LNCAP (cell line): ENCODE results near the gene GABBR2.

Experiments used
- TF ChIP-seq, protein P1 (sequence below): fragments of 450-650 bp; IDR thresholded peaks from 2 replicates; pipeline ENCODE4 v1.5.1; 2017; ENCODE audit warnings: mild to moderate bottlenecking

GABBR2 gene

GRCh38 chr9:98339987-98340800, 368.5 kb downstream of the GABBR2 start:
- TF ChIP-seq, protein P1, sequence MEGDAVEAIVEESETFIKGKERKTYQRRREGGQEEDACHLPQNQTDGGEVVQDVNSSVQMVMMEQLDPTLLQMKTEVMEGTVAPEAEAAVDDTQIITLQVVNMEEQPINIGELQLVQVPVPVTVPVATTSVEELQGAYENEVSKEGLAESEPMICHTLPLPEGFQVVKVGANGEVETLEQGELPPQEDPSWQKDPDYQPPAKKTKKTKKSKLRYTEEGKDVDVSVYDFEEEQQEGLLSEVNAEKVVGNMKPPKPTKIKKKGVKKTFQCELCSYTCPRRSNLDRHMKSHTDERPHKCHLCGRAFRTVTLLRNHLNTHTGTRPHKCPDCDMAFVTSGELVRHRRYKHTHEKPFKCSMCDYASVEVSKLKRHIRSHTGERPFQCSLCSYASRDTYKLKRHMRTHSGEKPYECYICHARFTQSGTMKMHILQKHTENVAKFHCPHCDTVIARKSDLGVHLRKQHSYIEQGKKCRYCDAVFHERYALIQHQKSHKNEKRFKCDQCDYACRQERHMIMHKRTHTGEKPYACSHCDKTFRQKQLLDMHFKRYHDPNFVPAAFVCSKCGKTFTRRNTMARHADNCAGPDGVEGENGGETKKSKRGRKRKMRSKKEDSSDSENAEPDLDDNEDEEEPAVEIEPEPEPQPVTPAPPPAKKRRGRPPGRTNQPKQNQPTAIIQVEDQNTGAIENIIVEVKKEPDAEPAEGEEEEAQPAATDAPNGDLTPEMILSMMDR: no peak

GRCh38 chr9:98335661-98336060, 373.1 kb downstream of the GABBR2 start:
- TF ChIP-seq, protein P1: no peak

- TF ChIP-seq, protein P1: no peak
These were observed 373.9 kb downstream of the GABBR2 start for GRCh38 chr9:98334796-98335195.

DNA sequence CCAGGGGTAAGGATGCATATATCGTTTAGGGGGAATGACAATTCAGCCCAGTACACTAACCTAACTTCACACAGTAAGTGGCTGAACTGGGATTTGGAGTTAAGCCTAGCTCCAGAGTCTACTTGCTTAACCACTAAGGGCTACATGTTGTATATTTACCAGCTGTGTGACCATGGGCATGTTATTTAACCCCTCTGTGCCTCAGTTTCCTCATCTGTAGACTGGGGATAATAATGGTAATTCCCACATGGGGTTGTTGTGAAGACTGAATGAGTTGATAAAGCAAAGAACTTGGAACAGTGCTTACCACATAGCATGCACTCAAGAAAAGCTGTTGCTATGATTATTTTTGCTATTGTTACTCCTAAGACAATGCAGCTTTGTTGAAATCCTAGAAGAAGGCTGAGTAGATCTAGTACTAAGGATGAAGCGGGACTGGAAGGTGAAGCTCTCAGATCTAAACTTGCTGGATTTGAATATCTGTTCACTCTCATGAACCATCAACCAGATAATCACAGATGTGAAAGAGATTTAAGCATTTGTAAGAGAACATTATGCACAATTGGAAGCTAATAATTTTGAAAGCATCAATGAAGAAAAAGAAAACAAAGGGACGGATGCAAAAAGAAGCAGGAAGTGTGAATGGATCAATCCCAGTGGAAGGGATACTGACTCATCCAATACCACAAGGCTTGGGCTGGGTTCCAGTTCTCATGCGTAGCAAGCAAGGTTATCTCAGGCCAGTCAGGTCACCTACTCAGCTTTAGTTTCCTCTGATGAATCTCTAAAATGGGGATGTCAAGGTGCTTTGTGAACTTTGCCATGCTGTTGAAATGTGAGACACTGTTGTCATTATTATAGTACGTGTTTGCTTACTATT, 374.8 kb downstream of the GABBR2 start:
- TF ChIP-seq, protein P1: no peak

- TF ChIP-seq, protein P1: no peak
These were observed 376.3 kb downstream of the GABBR2 start for GRCh38 chr9:98332405-98332831.

GRCh38 chr9:98331536-98332259, 377.0 kb downstream of the GABBR2 start:
- TF ChIP-seq, protein P1: no peak

DNA sequence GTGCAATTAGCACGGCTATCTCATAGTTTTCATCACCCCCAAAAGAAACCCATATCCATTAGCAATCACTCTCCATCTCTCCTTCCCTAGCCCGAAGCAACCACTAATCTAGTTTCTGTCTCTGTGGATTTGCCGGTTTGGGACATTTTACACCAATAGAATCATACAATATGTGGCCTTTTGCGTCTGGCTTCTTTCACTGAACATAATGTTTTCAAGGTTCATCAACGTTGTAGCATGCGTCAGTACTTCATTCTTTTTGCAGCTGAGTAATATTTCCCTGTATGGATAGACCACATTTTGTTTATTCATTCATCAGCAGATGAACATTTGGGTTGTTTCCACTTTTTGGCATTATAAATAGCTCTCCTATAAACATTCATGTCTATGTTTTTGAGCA, 377.9 kb downstream of the GABBR2 start:
- TF ChIP-seq, protein P1: no peak
